HG03066 (cell line): Measurements from ENCODE around the gene SYCP3.

Experiments used
- ATAC-seq: cut with Tn5 transposase; IDR thresholded peaks from one replicate; pipeline ENCODE4 v1.9.1; 2021; ENCODE audit warnings: low read depth; ENCODE audit not compliant: unreplicated experiment

The SYCP3 gene

DNA sequence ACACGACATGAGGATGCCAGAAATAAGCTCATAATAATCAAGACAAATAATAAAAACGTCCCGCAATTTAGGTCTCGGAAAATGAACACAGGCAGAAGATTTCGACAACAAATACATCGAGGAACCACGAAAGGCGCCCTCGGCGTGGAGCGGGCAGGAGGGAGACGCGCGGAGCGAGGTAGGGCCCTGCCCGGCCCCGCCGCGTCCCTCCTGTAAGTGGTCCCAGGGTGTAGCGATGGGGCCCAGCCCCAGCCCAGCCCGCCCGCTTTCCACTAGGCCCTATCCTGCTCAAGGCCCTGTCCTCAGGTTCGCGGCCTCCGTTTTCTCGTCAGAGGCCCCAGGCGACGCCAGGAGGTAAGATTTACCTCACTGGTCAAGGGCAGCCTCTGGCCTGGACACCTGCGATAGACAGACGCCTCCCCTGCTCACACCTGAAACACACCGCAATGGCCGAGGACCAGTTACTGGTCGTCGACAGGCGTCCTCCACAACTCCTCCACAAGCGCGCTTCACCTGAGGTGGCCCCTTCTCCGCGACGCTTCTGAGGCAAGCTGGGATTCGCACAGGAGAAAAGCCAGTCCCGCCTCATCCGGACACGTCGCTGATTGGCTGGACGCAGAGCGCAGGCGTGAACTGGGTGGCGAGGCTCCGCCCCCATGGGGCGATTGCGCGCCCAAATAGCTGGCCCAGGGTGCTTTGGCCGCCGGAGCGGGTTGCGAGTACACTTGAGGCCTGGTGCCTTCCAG is at the start of gene SYCP3:
TSS of gene SYCP3 (minus strand) at position 543 of the 746 bp plus-strand sequence. CDS start 1,527 bp downstream, outside the sequence.
- no peak for ATAC-seq

DNA sequence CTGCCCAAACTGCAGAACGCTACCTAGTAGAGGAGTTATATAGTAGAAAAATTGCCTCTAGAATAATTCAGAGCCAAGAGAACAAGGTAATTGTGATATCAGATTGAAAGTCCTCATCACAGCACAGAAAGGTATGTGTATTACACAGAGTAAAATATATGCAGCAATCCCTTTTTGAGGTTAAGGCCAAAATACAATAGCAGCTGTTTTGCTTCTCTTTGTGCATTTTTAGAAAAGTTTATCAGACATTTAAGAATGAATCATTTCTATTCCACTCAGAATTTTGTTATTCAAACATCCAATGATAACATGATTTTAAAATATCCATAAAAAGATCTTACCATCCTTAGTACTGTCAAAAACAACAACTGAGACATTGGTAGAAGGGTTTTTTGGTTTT is 46.4 kb upstream of the SYCP3 start:
- no peak for ATAC-seq

DNA sequence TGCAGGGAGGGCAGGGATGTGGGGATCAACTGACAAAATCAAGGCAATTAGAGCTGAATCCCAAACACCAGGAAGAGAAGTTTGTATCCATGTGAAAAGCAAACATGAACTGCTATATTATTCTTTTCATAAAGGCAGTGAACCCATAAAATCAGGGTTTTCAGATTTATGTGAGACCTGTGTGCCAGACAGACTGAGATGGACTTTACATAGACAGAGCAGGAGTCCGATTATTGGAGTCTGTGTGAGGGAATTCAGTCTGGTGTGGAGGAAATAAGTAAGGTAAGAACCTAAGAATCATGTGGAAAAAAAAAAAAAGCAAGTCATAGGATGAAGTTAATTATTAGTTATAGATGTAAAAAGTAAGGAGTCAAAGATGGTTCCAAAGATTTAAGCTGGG is 45.1 kb upstream of the SYCP3 start:
- ATAC-seq, result no peak

DNA sequence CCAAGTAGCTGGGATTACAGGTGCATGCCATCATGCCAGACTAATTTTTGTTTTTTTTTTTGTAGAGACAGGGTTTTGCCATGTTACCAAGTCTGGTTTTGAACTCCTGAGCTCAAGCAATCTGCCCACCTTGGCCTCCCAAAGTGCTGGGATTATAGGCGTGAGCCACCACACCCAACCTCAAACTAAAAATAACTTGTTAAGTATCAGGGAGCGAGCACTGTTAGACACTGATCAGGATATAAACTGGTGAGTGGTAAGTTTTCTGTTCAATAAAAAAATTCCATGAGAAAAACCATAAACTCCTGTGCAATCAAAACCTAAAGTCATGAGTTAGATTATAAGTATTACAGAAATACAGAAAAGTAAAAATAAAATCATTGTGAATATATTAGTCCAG is 44.6 kb upstream of the SYCP3 start:
- no peak for ATAC-seq

DNA sequence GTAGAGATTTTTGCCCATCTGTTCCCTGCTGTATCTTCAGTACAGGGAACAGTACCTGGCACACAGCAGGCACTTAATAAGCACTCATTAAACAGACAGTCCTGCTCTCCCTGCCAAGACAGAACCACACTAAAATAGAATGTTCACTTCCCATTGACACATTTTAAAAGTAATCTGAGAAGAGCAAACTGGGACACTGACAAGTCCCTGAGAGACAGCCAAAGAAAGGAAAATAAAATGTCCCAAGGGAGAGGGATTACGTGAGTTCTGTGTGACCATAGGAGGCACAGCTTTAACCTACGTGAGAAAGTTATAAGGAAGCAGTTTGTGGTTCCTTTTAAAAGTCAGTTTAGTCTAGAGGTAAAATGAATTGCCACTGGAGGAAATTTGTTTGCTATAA is 43.9 kb upstream of the SYCP3 start:
- no peak for ATAC-seq

DNA sequence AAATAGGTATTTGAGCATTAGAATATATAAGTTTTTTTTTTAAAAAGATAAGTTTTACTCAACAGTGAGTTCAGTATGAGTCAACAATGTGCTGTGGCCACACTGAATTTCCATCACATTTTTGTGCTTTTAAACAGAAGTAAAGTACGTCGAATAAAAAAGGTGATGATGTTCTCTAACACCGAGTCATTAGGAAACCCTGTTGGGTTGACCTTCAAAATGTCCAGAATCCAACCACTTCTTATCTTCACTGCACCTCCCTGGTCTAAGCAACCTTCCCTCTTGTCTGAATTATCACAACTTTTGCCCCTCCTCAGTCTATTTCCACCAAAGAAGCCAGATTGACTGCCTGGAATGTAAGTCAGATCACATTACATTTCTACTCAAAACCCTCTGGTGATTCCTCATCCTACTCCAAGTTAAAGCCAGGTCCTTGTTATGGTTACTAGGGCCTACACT is 43.0 kb upstream of the SYCP3 start:
- no peak for ATAC-seq

DNA sequence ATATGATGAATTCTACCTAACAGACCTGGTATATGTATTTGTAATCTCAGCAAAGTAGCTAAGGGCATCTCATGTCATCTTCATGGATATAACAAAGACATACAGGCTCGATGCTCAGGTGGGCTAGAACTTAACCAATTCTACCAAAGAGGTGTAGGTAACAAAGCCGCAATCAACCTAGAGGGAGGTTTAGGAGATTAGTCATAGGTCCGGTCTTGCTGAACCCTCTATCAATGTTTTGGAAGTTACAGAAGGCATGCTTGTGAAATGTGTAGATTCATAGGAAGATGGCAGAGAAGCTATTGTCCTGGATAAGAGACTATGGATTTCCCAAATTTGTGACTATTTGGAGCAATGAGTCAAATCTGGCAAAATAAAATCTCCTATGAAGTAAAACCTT is 42.6 kb upstream of the SYCP3 start:
- ATAC-seq, result no peak

DNA sequence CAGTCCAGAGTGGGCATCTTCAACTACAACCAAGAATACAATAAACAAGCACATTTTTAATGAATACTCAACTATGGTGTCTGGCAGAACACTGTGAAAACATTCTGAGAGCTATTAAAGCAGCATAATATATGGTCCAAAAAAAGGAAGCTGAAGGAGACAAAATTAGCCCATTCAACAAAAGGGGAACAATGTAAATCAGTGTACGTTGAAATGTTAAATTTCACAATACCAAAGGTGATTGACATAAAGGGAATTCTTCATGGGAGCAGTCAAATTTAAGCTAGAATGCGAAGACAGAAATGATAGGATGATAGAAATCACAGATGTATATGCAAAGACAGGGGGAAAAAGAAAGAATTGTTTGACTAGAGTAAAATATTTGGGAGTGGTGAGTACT is 41.3 kb upstream of the SYCP3 start:
- no peak for ATAC-seq

DNA sequence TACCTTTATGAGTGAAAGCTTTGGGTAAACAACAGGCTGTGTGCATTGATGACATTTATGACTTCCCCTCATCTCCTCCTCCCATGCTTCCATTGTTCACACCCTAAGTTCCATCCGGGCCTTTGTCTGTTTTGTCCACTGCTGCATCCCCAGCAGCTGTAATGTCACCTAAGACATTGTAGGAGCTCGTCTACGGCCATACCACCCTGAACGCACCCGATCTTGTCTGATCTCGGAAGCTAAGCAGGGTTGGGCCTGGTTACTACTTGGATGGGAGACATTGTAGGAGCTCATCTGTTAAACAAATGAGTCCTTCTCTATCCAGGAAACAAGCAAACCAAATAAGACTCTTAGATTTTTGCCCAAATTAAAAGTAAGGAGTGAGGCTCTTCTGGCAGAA is 40.4 kb upstream of the SYCP3 start:
- no peak for ATAC-seq

DNA sequence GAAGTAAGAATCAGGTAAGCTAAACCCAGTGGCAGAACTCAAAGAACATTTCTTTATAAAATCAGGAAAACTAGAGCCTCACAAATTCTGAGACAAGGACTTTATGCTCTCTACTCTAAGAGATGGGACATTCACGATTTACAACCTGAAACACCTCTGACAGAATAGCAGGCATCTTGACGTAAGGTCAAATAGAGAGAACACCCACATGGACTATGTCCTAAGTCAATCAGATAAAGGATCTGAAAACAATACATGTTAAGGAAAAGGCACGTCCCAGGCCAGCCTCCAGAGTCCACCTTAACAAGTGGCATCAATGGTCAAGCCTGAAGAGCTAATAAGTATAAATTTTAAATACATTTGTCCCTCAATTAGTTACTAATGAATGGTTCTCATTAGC is 39.9 kb upstream of the SYCP3 start:
- ATAC-seq, result no peak

DNA sequence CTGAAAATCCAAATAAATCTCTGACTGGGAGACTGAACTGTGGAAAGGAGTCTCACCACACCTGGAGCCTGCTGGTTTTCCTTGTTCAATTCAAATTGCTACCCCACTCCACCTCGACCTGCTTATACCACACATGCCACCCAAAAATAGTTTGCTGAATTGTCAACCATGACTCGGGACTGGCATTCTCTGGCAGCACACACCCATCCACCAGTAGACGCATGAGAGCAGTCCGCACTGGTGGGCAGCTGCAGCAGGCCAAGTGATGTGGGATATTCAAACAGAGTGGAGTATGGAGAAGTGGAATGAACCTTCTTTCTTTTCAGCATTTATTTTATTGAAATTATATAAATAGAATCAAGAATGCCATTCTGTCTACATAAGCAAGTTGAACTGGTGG is 38.7 kb upstream of the SYCP3 start:
- no peak for ATAC-seq

DNA sequence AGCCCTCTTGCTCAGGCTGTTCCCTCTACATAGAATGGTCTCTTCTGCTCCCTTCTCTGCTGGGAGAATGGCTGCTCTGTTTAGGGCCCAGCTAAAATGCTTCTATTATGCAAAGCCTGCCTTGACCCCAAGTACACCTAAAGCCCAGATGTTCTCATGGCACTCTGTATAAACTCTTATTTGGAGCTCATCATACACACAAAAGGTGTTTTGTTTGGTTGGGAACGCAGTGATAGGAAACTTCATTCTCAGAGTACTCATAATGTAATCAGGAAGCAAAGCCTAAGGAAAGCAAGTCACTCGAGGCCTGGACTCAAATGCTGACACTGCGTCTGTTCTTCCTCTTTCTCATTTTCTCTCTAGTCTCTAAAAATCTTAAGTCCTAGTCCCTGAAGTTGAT is 38.2 kb upstream of the SYCP3 start:
- ATAC-seq, result no peak

DNA sequence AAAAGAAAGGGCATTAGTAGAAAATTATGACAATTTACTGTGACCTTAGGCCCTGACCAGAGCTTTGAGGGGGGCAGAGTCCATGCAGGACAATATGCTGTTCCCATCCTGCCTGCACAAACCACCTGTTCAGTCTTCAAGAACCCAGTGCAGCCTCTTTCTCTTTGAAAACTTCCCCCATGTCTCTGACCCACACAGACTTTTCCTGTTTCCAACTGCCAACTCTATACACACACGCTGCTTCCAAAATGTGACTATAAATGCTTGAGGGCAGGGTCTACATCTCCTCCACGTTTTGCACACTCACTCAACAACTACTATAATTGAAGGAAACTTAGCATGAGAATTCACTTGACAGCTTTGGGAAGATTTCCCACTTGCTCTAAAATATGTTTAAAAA is 36.6 kb upstream of the SYCP3 start:
- no peak for ATAC-seq

DNA sequence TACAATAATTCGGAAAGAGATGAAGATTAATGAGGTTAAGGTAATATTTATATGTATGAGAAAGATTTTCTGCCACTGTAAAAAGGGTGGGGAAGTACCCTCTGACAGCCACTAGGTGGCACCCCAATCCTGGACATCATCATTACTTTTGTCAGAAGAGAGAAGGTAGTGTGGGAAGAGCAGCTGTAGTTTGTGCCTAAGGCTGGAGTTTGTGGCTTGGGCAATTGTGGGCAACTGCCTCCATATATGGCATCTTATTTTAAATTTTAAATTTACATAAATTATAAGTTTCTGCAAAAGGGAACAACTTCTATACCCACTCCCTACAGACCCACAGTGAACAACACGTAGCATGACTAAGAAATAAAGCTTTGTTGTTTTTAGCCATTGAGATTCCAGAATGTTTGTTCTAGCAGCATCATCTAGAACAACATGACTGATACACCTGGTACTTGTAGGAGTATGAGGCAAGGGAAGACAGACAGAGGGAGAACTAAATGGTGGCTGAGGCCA is 34.4 kb upstream of the SYCP3 start:
- peak; percentile 83 for ATAC-seq

DNA sequence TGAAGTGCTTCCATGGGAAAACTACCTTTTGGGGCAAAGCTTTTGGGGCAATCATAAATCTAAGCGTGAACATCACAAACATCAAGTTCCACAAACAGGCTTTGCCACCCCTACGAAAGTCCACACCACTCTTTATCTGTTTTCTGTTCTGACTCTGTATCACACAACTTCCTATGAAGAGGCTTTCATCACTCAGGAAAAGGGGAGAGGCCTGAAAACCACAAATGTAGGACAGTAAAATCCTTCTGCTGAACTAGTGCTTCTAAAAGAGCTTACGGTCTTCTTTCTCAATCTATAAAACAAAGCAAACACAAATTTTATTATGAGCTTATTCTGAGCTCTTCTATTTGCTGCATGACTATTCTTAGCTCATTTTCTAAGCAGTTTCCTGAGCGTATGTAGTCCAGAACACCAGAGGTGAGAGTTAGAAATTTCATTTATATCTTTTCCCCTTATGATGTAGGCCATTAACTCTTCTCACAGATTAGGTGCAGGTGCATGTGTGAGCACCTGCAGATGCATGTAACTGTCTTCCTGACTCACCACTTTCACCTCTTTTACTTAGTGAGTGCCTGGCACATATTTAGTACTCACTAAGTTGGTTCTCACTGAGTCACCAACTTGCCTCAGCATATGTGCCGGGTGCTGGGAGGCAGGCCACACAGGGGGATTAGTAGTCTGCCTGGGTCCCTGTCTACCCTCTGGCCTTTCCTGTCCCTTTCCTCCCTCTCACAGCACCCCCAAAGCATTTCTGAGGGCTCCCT is 32.9 kb upstream of the SYCP3 start:
- no peak for ATAC-seq

DNA sequence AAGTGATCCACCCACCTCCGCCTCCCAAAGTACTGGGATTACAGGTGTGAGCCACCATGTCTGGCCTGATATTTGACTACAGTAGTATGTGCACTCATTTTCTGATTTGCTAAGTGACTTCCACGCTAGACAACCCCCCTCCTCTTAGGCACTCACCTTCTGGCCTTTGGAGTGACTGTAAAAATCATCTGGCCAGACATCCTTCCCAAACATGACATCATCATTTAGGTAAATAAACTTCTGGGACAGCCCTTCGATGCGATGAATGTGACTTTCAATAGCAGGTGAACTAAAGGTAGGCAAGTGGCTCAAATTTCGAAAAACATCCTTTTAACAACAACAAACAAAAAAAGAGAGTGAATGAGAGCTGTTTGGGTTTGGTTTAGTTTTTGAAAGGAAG is 30.6 kb upstream of the SYCP3 start:
- ATAC-seq, result no peak

DNA sequence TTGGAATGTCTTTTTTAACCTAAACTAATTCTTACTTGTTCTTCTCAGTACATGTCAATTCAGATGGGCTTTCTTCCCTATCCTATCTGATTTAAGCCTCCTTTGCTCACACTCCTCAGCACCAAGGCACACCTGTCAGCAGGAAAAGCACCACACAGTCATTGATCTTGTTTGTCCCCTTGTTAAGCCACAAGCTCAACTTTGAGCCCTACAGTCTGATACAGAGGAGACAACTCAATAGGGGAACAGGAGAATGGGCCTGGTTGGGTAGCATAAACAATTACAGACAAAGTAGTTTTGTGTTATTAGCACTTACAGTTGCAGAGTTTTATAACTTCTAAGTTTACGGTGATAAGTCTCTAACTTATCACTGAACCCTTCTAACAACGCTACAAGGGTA is 29.5 kb upstream of the SYCP3 start:
- no peak for ATAC-seq

DNA sequence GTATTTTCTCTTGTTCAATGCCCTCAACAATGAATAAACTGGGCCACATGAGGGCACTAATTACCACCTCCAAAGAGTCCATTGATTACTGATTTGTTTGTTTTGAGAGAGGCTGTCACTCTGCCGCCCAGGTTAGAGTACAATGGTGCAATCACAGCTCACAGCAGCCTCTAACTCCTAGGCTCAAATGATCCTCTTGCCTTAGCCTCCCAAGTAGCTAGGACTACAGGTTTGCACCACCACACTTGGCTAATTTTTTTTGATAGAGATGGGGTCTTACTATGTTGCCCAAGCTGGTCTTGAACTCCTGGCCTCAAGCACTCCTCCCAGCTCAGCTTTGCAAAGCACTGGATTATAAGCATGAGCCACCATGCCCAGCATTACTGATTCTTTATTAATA is 28.3 kb upstream of the SYCP3 start:
- no peak for ATAC-seq

DNA sequence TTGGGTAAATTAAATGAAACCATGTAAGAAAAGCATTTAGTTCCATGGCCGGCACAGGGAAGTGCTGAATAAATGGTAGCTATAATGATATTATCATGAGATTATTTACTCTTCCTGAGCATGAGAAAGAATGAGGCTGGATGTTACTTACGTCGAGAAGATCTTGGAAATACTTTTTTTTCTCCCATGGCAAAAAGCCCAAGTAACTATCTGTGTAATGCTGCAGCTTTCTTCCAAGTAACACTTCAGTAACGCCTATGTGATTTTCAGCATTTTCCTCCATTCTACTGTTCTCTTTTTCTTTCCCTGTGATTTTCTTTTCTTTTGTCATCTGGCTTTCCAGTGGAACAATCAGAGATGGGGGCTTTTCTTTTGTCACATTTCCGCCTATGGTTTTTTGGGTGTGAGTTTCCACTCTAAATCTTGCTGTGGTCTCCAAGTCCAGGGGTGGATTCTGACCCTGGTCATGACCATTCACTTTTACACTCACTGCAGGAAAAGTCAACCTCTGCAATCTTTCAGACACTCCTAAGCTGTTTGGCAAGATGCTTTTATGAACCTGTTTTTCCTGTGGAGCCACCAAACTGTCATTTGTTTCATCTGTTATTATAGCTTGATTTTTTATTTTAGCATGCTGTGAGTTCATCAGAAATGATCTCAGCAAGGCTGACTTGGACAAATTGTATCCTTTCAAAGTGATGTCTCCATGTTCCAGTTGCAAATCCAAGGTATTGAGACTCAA is 25.0 kb upstream of the SYCP3 start:
- no peak for ATAC-seq

DNA sequence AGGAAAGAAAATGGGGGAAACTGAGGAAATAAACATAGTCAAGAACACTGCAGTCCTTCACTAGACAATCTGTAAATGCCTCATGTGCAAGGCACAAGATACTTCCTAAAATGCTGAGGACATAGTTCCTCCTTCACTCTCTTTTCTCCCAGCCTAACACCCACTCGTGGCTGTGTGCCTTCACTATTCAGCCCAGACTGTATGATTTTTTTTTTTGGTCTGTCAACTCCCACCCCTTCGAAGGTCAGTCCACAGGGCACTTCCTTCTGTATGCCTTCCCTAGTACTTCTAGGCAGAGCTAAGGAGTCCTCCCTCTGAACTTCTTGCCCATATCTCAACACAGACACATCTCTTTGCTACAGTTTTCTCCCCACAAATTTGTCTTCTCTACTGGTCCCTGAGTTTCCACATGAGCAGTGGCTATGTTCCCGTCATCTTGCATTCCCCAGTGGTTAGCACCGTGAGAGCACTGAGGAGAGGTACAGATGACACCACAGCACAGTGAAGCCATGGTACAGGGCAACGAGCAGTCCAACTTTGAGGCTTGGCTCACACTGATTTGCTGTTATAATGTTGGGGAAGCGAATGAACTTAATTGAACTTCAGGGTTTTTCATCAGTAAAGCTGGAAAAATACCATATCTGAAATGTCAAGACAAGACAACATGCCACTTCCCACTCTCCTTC is 24.1 kb upstream of the SYCP3 start:
- ATAC-seq, result no peak

DNA sequence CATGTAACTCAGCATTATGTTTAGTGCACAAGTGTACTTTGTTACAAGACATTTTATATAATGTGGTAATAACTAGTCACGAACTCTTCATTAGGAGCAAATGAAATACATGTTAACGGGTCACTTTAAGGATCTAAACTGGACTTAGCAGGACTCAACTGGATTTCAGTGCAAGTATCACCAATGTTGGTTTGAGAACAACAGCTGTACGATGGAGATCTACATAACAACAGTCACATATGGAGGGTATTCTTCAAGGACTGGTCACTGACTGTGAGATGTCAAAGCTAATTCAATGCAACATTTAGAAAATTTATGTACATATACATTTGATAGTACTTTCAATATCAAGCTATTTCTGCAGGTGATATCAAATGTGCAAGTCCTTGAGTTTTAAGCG is 22.5 kb upstream of the SYCP3 start:
- ATAC-seq, result no peak
